ENCODE measurements around the gene ADCY2.

Gene ADCY2

DNA sequence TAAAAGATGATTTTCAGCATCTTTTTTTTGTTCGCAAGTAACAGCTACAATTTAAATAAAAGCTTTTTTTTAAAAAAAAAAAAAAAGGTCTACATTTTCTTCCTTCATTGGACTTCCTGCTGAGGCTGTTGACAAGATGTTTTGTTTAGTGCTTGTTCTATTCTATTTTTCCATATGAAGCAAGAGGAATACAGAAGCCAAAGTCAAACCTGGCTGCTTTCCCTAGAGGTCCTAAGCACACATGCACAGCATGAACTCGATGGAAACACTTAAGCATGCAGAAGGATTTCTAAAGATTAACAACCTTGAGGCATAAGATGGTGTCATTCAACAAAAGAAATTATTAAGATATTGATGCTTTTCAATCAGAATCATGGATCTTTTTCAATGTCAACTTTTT, 105.1 kb downstream of the ADCY2 start:
- TF ChIP-seq ARNTL (CRISPR knock-in tag; IDR thresholded peaks at IDR 0.05; ENCODE audit: borderline replicate concordance, low read depth) (no peak), RARB (CRISPR knock-in tag; IDR thresholded peaks at IDR 0.05) (no peak), ZNF70 (CRISPR knock-in tag; IDR thresholded peaks at IDR 0.05) (no peak), CSDC2 (CRISPR knock-in tag; IDR thresholded peaks at IDR 0.05) (no peak), PPARA (CRISPR knock-in tag; IDR thresholded peaks at IDR 0.05; ENCODE audit: borderline replicate concordance) (no peak)
- TF ChIP-seq, protein P1, sequence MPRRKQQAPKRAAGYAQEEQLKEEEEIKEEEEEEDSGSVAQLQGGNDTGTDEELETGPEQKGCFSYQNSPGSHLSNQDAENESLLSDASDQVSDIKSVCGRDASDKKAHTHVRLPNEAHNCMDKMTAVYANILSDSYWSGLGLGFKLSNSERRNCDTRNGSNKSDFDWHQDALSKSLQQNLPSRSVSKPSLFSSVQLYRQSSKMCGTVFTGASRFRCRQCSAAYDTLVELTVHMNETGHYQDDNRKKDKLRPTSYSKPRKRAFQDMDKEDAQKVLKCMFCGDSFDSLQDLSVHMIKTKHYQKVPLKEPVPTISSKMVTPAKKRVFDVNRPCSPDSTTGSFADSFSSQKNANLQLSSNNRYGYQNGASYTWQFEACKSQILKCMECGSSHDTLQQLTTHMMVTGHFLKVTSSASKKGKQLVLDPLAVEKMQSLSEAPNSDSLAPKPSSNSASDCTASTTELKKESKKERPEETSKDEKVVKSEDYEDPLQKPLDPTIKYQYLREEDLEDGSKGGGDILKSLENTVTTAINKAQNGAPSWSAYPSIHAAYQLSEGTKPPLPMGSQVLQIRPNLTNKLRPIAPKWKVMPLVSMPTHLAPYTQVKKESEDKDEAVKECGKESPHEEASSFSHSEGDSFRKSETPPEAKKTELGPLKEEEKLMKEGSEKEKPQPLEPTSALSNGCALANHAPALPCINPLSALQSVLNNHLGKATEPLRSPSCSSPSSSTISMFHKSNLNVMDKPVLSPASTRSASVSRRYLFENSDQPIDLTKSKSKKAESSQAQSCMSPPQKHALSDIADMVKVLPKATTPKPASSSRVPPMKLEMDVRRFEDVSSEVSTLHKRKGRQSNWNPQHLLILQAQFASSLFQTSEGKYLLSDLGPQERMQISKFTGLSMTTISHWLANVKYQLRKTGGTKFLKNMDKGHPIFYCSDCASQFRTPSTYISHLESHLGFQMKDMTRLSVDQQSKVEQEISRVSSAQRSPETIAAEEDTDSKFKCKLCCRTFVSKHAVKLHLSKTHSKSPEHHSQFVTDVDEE (CRISPR knock-in tag; IDR thresholded peaks at IDR 0.05): no peak
- ATAC-seq: no peak

DNA sequence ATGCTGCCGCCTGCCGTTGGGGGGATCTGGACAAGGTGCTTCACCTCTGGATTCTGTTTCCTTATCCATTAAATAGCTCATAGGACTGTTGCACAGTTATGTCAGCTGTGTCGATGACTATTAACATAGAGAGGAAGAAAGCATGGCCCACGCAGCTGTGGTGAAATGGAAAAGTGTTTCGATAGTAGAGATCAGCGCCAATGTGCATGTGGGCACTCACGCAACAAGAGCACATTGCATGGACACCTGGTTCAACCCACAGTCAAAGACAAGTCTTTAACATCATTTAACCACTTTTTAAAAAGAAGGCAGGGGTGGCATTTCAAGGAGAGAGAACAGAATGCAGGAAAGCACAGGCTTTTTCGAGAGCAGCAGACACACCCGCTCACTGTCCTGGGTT, 107.6 kb downstream of the ADCY2 start:
- TF ChIP-seq ZNF565 (CRISPR knock-in tag; conservative IDR thresholded peaks at IDR 0.05; ENCODE audit: low read depth) (no peak), OSR1 (CRISPR knock-in tag; IDR thresholded peaks at IDR 0.05) (no peak), ZFP3 (CRISPR knock-in tag; IDR thresholded peaks at IDR 0.05) (no peak)
- no peak for ATAC-seq

DNA sequence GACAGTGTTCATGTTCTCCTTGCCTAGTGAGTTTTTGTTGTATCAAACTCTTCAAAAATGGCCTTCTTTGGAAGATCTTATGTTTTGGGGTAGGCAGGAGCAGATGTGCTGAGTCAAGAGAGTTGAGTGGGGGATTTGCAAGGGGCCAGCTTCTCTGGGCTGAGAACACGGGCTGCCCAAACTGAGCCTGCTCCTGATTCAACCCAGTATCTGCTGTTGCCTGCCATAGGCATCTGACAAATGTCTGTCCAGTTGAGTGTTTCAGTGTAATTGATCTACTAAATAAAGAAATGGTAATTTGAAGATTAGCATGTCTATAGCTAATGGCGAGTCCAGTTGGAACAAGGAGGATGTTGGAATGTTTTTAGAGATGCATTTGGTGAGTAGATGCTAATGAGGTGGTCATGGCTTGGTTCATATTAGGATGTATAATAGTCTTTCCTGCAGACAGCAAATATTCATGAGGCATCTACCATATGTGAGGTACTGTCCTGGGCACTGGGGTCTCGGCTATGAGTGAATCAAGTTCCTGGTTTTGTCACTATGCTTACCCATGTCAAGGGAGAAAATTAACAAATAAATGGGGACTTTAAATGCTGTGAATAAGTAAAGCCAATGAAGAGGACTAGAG, 119.5 kb downstream of the ADCY2 start:
- ATAC-seq: no peak

DNA sequence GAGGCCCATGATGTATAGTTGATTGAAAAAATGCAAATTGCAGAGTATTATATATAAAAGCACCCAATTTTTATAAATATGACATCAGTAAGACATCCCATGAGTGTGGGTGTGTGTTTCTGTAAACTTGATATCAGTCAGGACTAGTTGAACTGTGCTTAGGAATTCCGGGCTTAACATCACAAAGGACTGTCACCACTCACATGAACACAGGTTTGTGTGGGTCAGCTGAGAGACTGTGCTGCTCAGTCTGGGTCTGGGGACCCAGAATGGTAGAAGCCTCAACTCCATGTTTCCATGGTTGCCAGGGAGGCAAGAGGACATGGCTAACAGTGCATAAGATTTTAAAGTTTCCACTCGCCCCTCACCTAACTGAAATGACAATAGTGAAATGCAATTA, 120.3 kb downstream of the ADCY2 start:
- no peak for ATAC-seq
- TF ChIP-seq ESRRG (CRISPR knock-in tag; IDR thresholded peaks at IDR 0.05) (no peak), ARNTL (CRISPR knock-in tag; IDR thresholded peaks at IDR 0.05; ENCODE audit: borderline replicate concordance, low read depth) (no peak), TOX (CRISPR knock-in tag; IDR thresholded peaks at IDR 0.05; ENCODE audit: borderline replicate concordance) (no peak), RARB (CRISPR knock-in tag; IDR thresholded peaks at IDR 0.05) (no peak), SNAI2 (CRISPR knock-in tag; IDR thresholded peaks at IDR 0.05) (no peak), OSR1 (CRISPR knock-in tag; IDR thresholded peaks at IDR 0.05) (no peak), ZNF8 (CRISPR knock-in tag; IDR thresholded peaks at IDR 0.05) (no peak), ZC3H10 (CRISPR knock-in tag; IDR thresholded peaks at IDR 0.05) (no peak), TCF4 (CRISPR knock-in tag; IDR thresholded peaks at IDR 0.05; ENCODE audit: borderline replicate concordance) (no peak), ZNF70 (CRISPR knock-in tag; IDR thresholded peaks at IDR 0.05) (no peak), GLIS3 (CRISPR knock-in tag; IDR thresholded peaks at IDR 0.05) (no peak)
- TF ChIP-seq, protein P1 (CRISPR knock-in tag; IDR thresholded peaks at IDR 0.05): no peak

More for the DNA sequence above, 119.5 kb downstream of the ADCY2 start:
- TF ChIP-seq ZNF70 (CRISPR knock-in tag; IDR thresholded peaks at IDR 0.05) (no peak), ISL1 (CRISPR knock-in tag; IDR thresholded peaks at IDR 0.05) (no peak), TOX (CRISPR knock-in tag; IDR thresholded peaks at IDR 0.05; ENCODE audit: borderline replicate concordance) (no peak), ESRRG (CRISPR knock-in tag; IDR thresholded peaks at IDR 0.05) (no peak), SNAI2 (CRISPR knock-in tag; IDR thresholded peaks at IDR 0.05) (no peak), GLIS3 (CRISPR knock-in tag; IDR thresholded peaks at IDR 0.05) (no peak), ARNTL (CRISPR knock-in tag; IDR thresholded peaks at IDR 0.05; ENCODE audit: borderline replicate concordance, low read depth) (no peak), ZNF565 (CRISPR knock-in tag; conservative IDR thresholded peaks at IDR 0.05; ENCODE audit: low read depth) (no peak), OSR1 (CRISPR knock-in tag; IDR thresholded peaks at IDR 0.05) (no peak)
- TF ChIP-seq, protein P2, sequence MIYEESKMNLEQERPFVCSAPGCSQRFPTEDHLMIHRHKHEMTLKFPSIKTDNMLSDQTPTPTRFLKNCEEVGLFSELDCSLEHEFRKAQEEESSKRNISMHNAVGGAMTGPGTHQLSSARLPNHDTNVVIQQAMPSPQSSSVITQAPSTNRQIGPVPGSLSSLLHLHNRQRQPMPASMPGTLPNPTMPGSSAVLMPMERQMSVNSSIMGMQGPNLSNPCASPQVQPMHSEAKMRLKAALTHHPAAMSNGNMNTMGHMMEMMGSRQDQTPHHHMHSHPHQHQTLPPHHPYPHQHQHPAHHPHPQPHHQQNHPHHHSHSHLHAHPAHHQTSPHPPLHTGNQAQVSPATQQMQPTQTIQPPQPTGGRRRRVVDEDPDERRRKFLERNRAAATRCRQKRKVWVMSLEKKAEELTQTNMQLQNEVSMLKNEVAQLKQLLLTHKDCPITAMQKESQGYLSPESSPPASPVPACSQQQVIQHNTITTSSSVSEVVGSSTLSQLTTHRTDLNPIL (CRISPR knock-in tag; IDR thresholded peaks at IDR 0.05; ENCODE audit: low read depth): no peak
- TF ChIP-seq, protein P1 (CRISPR knock-in tag; IDR thresholded peaks at IDR 0.05): no peak
- TF ChIP-seq, protein P3, sequence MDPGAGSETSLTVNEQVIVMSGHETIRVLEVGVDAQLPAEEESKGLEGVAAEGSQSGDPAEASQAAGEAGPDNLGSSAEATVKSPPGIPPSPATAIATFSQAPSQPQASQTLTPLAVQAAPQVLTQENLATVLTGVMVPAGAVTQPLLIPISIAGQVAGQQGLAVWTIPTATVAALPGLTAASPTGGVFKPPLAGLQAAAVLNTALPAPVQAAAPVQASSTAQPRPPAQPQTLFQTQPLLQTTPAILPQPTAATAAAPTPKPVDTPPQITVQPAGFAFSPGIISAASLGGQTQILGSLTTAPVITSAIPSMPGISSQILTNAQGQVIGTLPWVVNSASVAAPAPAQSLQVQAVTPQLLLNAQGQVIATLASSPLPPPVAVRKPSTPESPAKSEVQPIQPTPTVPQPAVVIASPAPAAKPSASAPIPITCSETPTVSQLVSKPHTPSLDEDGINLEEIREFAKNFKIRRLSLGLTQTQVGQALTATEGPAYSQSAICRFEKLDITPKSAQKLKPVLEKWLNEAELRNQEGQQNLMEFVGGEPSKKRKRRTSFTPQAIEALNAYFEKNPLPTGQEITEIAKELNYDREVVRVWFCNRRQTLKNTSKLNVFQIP (CRISPR knock-in tag; IDR thresholded peaks at IDR 0.05; ENCODE audit: borderline replicate concordance, low read depth): no peak

Measured in SK-N-SH treated with all-trans-retinoic acid at 6 μM for 48 hours (cell line).